Muscle layer of colon (tissue), 2 donors: ENCODE measurements around the gene ZNF385B.

Experiments used
- H3K27ac ChIP-seq: one replicate; pipeline ENCODE4 v1.7.0; 2013; ENCODE audit warnings: low read depth, mild to moderate bottlenecking, low read length, moderate library complexity
- H3K27me3 ChIP-seq, 2 donors: one replicate each; pipeline ENCODE4 v1.7.0; 2013; ENCODE audit warnings: low read length in 2 of 2, mild to moderate bottlenecking in 2 of 2; ENCODE audit not compliant: insufficient read depth in 2 of 2, control insufficient read depth in 1 of 2
- H3K36me3 ChIP-seq: one replicate; pipeline ENCODE4 v1.7.0; 2013; ENCODE audit warnings: mild to moderate bottlenecking, low read length; ENCODE audit not compliant: insufficient read depth
- H3K4me1 ChIP-seq: one replicate; pipeline ENCODE4 v1.7.0; 2013; ENCODE audit warnings: mild to moderate bottlenecking, low read length; ENCODE audit not compliant: insufficient read depth
- H3K4me3 ChIP-seq, 2 donors: one replicate each; pipeline ENCODE4 v1.7.0; 2013; ENCODE audit warnings: low read length in 2 of 2, low read depth in 1 of 2, mild to moderate bottlenecking in 1 of 2, moderate library complexity in 1 of 2
- H3K9ac ChIP-seq: one replicate; pipeline ENCODE4 v1.7.0; 2013; ENCODE audit warnings: low read length
- H3K9me3 ChIP-seq: one replicate; pipeline ENCODE4 v1.7.0; 2013; ENCODE audit warnings: mild to moderate bottlenecking, low read length
- donor health status: abdominal sarcoma.
- donor health status: Adenocarcinoma of cecum.

ZNF385B gene

DNA sequence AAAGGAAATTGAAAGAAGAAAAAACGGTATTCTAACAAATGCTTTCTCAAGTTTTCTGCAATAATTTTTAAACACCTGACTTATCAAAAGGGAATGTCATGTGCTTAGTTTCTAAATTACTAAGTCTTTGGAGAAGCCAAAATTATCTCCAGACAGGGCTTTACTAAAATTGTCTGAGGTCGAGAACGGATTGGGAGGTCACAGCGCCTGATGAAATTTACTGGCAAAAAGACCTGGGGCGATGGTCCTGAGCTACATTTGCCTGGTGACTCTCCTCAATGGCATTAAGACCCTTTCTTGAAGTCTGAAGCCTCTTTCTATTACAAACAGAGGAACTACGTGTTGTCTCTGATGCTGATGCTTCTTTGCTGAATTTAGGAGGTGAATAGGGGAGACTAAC is 305.0 kb downstream of the ZNF385B start:
- Histone ChIP-seq H3K9me3 (no peaks in the 10 kb centered on the region), H3K9ac (no peak overlapping the region), H3K4me1 (no peaks in the 10 kb centered on the region), H3K27ac (no peak overlapping the region), H3K4me3 (no peak overlapping the region), H3K27me3 (no peaks in the 10 kb centered on the region), H3K36me3 (no peaks in the 10 kb centered on the region)

DNA sequence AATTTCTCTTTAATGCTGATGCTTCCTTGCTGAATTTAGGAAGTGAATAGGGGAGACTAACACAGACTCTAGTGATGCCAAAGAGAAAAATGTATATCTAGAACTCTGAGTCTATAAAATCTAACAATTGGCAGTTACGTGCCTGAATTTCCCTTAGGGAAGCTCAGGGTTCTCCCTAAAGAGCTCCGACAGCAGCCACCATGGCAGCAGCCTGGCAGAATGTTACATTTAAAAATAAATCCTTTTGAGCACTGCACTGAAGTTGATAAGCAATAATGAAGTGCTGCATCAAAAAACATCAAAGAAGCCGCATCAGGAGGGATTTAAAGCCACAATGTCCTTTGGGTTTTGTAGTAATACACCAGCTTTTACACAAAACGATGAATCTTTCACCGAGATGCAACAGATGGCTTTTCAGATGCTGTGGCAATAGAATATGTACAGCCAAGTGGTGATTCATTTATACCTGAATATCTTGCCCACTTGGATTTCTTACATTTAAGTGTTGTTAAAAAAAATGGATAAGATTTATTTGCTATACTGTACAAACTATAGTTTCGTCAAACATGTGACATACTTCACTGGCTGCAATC is 305.6 kb downstream of the ZNF385B start:
- no peaks in the 10 kb centered on the region for H3K27me3 ChIP-seq
- no peaks in the 10 kb centered on the region for H3K36me3 ChIP-seq
- H3K9ac ChIP-seq: no peak overlapping the region
- no peaks in the 10 kb centered on the region for H3K9me3 ChIP-seq
- H3K4me3 ChIP-seq: no peak overlapping the region
- no peak overlapping the region for H3K27ac ChIP-seq
- no peaks in the 10 kb centered on the region for H3K4me1 ChIP-seq

DNA sequence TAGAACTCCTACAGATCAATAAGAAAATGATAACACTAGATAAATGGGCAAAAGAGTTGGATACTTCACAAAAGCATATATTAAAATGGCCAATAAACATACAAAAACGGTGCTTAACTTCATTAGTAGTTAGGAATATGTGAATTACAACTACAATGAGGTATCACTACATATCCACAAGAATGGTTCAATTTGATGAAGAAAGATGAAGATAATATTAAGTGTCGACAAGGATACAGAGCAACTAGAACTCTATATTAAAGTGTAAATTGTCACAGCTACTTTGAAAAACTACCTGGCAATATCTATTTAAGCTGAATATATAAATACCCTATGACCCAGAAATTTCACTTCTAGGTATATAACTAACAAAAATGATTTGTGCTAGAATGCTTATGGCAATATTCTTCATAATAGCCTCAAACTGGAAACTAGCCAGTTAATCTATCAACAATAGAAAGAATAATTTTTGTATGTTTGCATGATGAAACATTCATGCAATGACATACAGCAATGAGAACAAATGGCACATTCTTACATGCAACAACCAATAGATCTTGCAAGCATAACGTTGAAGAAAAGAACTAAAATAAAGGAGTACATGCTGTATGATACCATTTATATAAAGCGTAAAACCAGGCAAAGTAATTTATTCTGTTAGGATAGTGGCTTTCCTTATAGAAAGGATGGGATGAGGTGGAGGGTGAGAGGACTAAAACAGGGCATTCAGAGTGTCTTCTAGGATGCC is 306.6 kb downstream of the ZNF385B start:
- Histone ChIP-seq H3K9ac (no peak overlapping the region), H3K27me3 (no peaks in the 10 kb centered on the region), H3K4me3 (no peak overlapping the region), H3K36me3 (no peaks in the 10 kb centered on the region), H3K4me1 (no peaks in the 10 kb centered on the region), H3K27ac (no peak overlapping the region), H3K9me3 (no peaks in the 10 kb centered on the region)

DNA sequence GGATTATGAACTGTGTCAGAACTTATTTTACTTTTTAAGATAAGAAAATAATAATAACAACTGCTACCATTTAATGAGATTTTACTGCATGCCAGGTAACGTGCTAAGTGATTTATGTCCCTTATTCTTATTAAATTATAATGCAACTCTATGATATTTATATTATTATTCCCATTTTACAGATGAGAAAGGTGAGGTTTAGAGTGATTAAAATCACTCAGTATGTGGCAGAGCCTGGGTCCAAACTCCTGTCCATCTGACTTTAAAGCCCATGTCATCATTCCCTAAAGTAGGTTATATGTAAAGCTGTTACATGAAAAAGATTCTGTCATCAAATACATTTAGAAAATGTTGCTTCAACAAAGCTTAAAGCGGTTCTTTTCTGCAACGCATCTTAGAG is 308.0 kb downstream of the ZNF385B start:
- Histone ChIP-seq H3K4me3 (no peak overlapping the region), H3K27ac (no peak overlapping the region), H3K9me3 (no peaks in the 10 kb centered on the region), H3K9ac (no peak overlapping the region), H3K27me3 (no peaks in the 10 kb centered on the region), H3K36me3 (no peaks in the 10 kb centered on the region), H3K4me1 (no peaks in the 10 kb centered on the region)

DNA sequence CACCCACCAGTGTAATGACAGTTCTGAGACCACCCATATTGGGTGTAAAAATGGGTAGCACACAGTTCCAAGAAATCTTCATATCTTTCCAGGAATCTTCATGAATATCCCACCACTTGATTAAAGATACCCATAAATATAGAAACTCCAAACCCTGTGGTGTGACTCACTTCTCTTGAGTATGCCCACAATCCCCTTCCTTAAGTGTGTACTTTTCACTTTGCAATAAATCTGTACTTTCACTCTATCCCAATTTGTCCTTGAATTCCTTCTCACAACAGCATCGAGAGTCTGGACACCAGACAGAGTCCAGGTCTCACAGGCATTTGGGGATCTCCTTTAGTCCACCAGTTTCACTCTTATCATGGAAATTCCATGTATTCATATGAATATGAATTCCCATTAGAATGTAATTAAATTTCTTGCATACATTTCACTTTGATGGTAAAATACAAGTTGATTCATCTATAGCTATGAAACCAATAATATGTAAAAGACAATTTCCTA is 309.8 kb downstream of the ZNF385B start:
- Histone ChIP-seq H3K9ac (no peak overlapping the region), H3K4me1 (no peaks in the 10 kb centered on the region), H3K36me3 (no peaks in the 10 kb centered on the region), H3K9me3 (no peaks in the 10 kb centered on the region), H3K4me3 (no peak overlapping the region), H3K27ac (no peak overlapping the region), H3K27me3 (no peaks in the 10 kb centered on the region)

DNA sequence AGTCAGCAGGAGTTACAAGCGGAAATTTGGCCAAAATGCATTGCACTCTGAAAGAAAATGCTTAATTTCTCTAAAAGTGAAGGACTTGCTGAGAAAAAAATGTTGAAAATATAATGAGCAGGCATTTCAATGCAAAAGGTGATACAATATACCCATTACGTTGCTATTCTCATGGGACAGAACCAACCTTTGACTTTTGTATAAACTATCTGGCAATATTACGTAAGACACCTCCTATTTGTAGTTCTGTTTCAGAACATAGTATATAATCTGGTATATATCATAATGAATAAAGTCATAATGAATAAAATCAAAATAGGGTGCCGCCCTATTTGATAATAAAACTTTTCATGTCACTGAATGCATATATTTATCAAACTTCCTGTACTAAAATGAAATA is 310.6 kb downstream of the ZNF385B start:
- H3K9ac ChIP-seq: no peak overlapping the region
- no peaks in the 10 kb centered on the region for H3K4me1 ChIP-seq
- H3K27me3 ChIP-seq: no peaks in the 10 kb centered on the region
- no peaks in the 10 kb centered on the region for H3K36me3 ChIP-seq
- no peaks in the 10 kb centered on the region for H3K9me3 ChIP-seq
- no peak overlapping the region for H3K4me3 ChIP-seq
- no peak overlapping the region for H3K27ac ChIP-seq

DNA sequence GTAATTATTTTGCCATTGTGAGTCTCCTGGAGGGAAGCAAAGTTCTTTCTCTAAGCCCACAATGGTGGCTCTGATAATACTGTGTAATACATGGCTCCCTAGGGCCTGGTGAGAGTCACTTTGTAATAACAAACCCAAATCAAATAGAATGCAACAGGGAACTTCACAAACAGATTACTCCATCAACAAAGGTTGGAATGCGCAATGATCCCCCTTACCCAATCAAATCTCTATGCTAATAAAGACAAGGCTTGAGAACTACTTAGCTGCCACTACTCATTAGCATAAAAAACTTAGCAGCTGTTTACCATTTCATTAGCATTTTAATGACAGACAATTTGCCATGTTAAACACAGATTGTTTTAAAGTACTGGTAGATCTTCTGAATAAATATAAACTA is 311.2 kb downstream of the ZNF385B start:
- Histone ChIP-seq H3K9me3 (no peaks in the 10 kb centered on the region), H3K4me1 (no peaks in the 10 kb centered on the region), H3K4me3 (no peak overlapping the region), H3K27ac (no peak overlapping the region), H3K27me3 (no peaks in the 10 kb centered on the region), H3K9ac (no peak overlapping the region), H3K36me3 (no peaks in the 10 kb centered on the region)

DNA sequence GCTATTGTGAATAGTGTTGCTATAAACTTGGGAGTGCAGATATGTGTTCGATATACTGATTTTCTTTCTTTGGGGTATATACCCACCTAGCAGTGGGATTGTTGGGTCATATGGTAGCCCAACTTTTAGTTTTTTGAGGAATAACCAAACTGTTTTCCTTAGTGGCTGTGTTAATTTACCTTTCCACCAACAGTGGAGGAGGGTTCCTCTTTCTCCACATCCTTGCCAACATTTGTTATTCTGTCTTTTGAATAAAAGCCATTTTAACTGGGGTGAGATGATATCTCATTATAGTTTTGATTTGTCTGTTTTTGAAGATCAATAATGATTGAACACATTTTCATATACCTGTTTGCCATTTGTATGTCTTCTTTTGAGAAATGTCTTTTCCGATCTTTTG is 314.8 kb downstream of the ZNF385B start:
- Histone ChIP-seq H3K27me3 (no peaks in the 10 kb centered on the region), H3K36me3 (no peaks in the 10 kb centered on the region), H3K4me1 (no peaks in the 10 kb centered on the region), H3K9me3 (no peaks in the 10 kb centered on the region), H3K4me3 (no peak overlapping the region), H3K9ac (no peak overlapping the region), H3K27ac (no peak overlapping the region)

DNA sequence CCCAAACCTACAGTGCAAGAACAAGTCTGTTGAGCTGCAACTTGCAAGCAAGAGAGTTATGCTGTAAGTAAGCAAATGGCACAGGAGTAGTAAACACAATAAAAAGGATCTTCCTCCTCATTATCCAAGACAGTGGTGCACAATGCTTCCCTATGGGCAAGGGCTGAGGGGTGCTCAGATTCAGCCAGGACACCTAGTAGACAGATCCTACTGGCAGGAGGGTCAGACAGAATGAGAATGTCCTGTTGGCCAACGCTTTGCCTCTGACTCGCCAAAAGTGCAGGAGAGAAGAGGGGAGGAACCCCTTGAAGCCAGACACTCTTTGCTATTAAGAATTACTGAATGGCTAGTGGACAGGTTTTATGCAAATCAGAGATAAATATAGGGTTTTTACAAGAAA is 316.4 kb downstream of the ZNF385B start:
- no peak overlapping the region for H3K27ac ChIP-seq

DNA sequence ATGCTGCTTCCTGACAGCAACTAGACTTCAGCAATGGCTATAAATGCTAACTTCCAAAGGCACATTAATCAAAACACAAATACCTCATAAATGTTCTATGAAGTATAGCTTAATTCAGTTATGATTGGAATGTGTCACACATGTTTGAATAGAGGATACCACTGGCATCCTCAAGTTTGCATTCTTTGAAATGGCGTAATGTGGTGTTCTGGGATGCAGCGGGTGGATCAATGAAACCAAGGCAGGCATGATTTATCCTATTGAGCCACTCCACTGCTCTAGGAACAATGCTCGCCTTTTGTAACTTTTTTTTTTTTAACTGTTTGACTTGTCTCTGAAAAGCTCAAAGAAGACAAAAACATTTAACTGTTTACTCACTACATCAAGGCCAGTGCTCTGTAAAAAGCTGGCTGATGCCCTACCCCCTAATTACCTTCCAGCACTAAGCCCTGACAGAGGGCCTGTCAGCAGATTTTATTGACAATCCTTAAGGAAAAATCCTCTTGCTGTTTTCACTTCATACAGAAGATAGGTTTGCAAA is 318.0 kb downstream of the ZNF385B start:
- Histone ChIP-seq H3K27me3 (no peaks in the 10 kb centered on the region), H3K9ac (no peak overlapping the region), H3K27ac (no peak overlapping the region), H3K4me1 (no peaks in the 10 kb centered on the region), H3K4me3 (no peak overlapping the region), H3K36me3 (no peaks in the 10 kb centered on the region), H3K9me3 (no peaks in the 10 kb centered on the region)

More for the DNA sequence above, 316.4 kb downstream of the ZNF385B start:
- no peaks in the 10 kb centered on the region for H3K9me3 ChIP-seq
- no peaks in the 10 kb centered on the region for H3K27me3 ChIP-seq
- H3K36me3 ChIP-seq: no peaks in the 10 kb centered on the region
- no peak overlapping the region for H3K9ac ChIP-seq
- H3K4me3 ChIP-seq: no peak overlapping the region
- no peaks in the 10 kb centered on the region for H3K4me1 ChIP-seq

DNA sequence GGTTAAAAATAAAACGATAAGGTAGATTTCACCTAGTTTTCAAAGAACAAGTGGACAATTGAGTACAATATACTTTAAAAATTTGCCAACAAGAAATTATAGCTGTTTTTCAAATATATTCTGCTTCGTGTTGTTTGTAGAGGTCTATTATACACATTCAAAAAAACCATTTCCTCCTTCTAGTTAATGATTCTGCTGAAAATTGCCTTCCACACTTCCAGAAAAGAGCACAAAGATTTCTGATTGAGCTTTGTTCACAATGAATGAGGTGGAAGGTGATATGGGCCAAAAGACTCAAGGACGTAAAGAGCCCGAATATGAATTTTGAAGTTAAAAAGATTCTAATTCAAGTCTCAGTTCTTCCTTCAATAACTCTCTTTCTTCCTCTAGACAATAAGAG is 319.8 kb downstream of the ZNF385B start:
- Histone ChIP-seq H3K27me3 (no peaks in the 10 kb centered on the region), H3K27ac (no peak overlapping the region), H3K9ac (no peak overlapping the region), H3K4me1 (no peaks in the 10 kb centered on the region), H3K4me3 (no peak overlapping the region), H3K36me3 (no peaks in the 10 kb centered on the region), H3K9me3 (no peaks in the 10 kb centered on the region)

DNA sequence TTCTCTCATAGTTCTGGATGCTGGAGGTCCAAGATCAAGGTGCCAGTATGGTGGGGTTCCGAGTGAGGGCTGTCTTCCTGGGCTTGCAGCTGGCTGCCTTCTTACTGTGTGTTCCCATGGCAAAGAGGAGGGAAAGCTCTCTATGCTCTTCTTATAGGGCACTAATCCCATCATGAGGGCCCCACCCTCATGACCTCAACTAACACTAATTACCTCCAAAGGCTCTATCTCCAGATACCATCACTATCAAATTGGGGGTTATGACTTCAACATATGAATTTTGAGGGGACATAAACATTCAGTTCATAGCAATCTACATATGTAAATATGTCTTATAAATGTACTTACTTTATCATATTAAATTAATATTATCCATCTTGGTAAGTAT is 322.3 kb downstream of the ZNF385B start:
- no peak overlapping the region for H3K4me3 ChIP-seq
- H3K9ac ChIP-seq: no peak overlapping the region
- H3K4me1 ChIP-seq: no peaks in the 10 kb centered on the region
- no peaks in the 10 kb centered on the region for H3K36me3 ChIP-seq
- H3K27me3 ChIP-seq: no peaks in the 10 kb centered on the region
- H3K27ac ChIP-seq: no peak overlapping the region
- no peaks in the 10 kb centered on the region for H3K9me3 ChIP-seq
